Pancreas (tissue), 10 donors: ENCODE results near the gene STARD4. TPM values are rescaled to one million over a fixed set of nuclear protein-coding genes. Genes with fewer than 3 reads are reported as not detected.

Source experiments
- ATAC-seq, 4 donors: fragments of 200-7000 bp; cut with Tn5 transposase; one replicate each; pipeline versions ENCODE4 v1.8.0 to v1.9.1; 2020; ENCODE audit warnings: mild to moderate bottlenecking in 4 of 4, moderate library complexity in 4 of 4
- DNase-seq, 6 donors: peaks; one replicate each; pipeline ENCODE4 v3.0.0-alpha.2; 2020
- FAIRE-seq: peaks from 2 replicates; lab custom pipeline; 2012; peaks lifted over from hg19 to GRCh38; lab: Jason Lieb, UNC
- H3K27ac ChIP-seq, 4 donors: fragments of 200-600 bp; sonication (generic); 1 replicate in 3 of 4; 2 replicates in 1 of 4; pipeline versions ENCODE4 v1.5.0 to v1.8.0; 2020
- H3K27me3 ChIP-seq, 4 donors: fragments of 200-600 bp; one replicate each; pipeline ENCODE4 v1.8.0; 2021
- H3K36me3 ChIP-seq, 3 donors: fragments of 200-600 bp; sonication (generic) in 1 of 3; one replicate each; pipeline versions ENCODE4 v1.5.0 to v1.8.0; 2020 to 2021
- H3K4me1 ChIP-seq, 3 donors: fragments of 200-600 bp; one replicate each; pipeline ENCODE4 v1.8.0; 2021
- H3K4me3 ChIP-seq, 4 donors: fragments of 200-600 bp; sonication (generic) in 2 of 4; one replicate each; pipeline versions ENCODE4 v1.5.0 to v1.8.0; 2020 to 2021
- H3K9me3 ChIP-seq, 4 donors: fragments of 200-600 bp; one replicate each; pipeline ENCODE4 v1.8.0; 2021
- CTCF ChIP-seq, 4 donors: fragments of 200-600 bp; sonication (generic) in 3 of 4; IDR thresholded peaks; one replicate each; pipeline versions ENCODE4 v1.5.0 to v1.8.0; 2021; ENCODE audit warnings: antibody characterized with exemption in 4 of 4
- WGBS, 2 donors: extraction: QIAGEN DNeasy Blood & Tissue Kit; methylation state at CpG; one replicate each; pipeline ENCODE4 v1.1.7; 2013; 5-methylcytosine and 5-hydroxymethylcytosine counted together
- intact Hi-C, 3 donors: fragments of 100-400 bp; cut with DNase I; formaldehyde crosslinking; loops; one replicate each; pipeline versions ENCODE4 v1.11.1 to v1.14.2; 2022
- polyA plus RNA-seq, 2 donors: library from polyadenylated mRNA; stranded (reverse); fragments of 200-250 nt; gene quantifications; one replicate each; pipeline ENCODE4 v1.2.3, GENCODE V29; 2013
- total RNA-seq, 6 donors: library from RNA; stranded (reverse); fragmentation: NEBNext Ultra II Directional in 4 of 6; extraction: Animal tissue kit (Norgen Biotek cat#: 25700) in 4 of 6; gene quantifications; one replicate each; pipeline versions ENCODE4 v1.2.1 to v1.2.4, GENCODE V29; 2021 to 2023
- donor health status: healthy with polysubstance abuse.
- donor health status: DM: no; HTN: no; CAD: no; lungs with moderate emphysema.
- donor health status: DM: no; HTN: no; CAD: no.
- donor health status: control.
- donor health status: control.
- donor health status: Bipolar disorder and iron deficiency.
- donor health status: DM: yes; HTN: yes; CAD: no.
- donor health status: DM: no; HTN: no; CAD: no.
- donor health status: DM: no; HTN: no; CAD: no.
- donor health status: DM: yes; HTN: yes; CAD: no.

The STARD4 gene, protein sequence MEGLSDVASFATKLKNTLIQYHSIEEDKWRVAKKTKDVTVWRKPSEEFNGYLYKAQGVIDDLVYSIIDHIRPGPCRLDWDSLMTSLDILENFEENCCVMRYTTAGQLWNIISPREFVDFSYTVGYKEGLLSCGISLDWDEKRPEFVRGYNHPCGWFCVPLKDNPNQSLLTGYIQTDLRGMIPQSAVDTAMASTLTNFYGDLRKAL
- total RNA-seq (1 to 10 TPM; 2.3 to 7.1 (median 3.3) TPM), polyA plus RNA-seq (1 to 10 TPM; 1.4 to 6.8 TPM)

GRCh38 chr5:111512375-111513130, at the start of gene STARD4:
Gene STARD4 (minus strand): TSS chr5:111512535. CDS start chr5:111507433, 5,102 bp downstream.
- H3K4me3 ChIP-seq = peak within 1 kb of the TSS; percentile 72 to 84 (median 74)
- no peak for FAIRE-seq
- no peaks in the 10 kb centered on the region for H3K27me3 ChIP-seq
- H3K27ac ChIP-seq = peak within 1 kb of the TSS; percentile 64 to 90 (median 78)
- TF ChIP-seq CTCF (IDR thresholded peaks at IDR 0.05) = no peak
- 0% methylated on average over 41 of the region's 41 CpGs for WGBS, 2 donors
- peak; percentile 93 to 97 (median 94) for DNase-seq
- intact Hi-C loops = no loop called here
- H3K9me3 ChIP-seq = no peaks in the 10 kb centered on the region
- peak; percentile 97 to 99 (median 98) for ATAC-seq
- peaks cover 0 to 8% (median 0%) of the 10 kb centered on the region in 3 donors for H3K4me1 ChIP-seq
- H3K36me3 ChIP-seq = no peaks in the 10 kb centered on the region

DNA sequence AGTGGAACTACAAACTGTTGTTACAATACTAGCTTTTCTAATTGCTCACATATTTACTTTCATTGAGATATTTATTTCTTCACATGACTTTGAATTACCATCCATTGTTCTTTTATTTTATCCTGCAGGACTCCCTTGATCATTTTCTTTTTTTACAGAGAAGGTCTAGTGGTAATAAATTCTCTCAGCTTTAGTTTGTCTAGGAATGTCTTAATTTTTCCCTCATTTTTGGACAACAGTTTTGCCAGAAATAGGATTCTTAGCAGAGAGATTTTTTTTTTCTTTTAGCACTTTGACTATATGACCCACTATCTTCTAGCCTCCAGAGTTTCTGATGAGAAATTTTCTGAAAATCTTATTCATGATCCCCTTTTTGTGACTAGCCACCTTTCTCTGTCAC, 47.3 kb upstream of the STARD4 start:
- FAIRE-seq = no peak
- DNase-seq = no peak
- intact Hi-C loops = no loop called here
- Histone ChIP-seq H3K36me3 (no peaks in the 10 kb centered on the region), H3K27me3 (no peaks in the 10 kb centered on the region), H3K27ac (no peak overlapping the region), H3K4me1 (no peaks in the 10 kb centered on the region), H3K9me3 (no peaks in the 10 kb centered on the region), H3K4me3 (no peak overlapping the region)
- TF ChIP-seq CTCF (IDR thresholded peaks at IDR 0.05) = no peak
- no peak for ATAC-seq

GRCh38 chr5:111557686-111558085, 45.4 kb upstream of the STARD4 start:
- Histone ChIP-seq H3K27me3 (no peaks in the 10 kb centered on the region), H3K36me3 (no peaks in the 10 kb centered on the region), H3K27ac (no peak overlapping the region), H3K4me1 (no peaks in the 10 kb centered on the region), H3K9me3 (no peaks in the 10 kb centered on the region), H3K4me3 (no peak overlapping the region)
- TF ChIP-seq CTCF (IDR thresholded peaks at IDR 0.05) = no peak
- intact Hi-C loops = no loop called here
- FAIRE-seq = no peak
- 94 to 96% methylated on average over 1 of the region's 1 CpG for WGBS, 2 donors
- no peak for DNase-seq
- ATAC-seq = no peak

- FAIRE-seq = no peak
Observed at GRCh38 chr5:111557111-111557510, 44.8 kb upstream of the STARD4 start.

More at GRCh38 chr5:111557111-111557510, 44.8 kb upstream of the STARD4 start:
- DNase-seq (no peak), ATAC-seq (no peak)
- no peaks in the 10 kb centered on the region for H3K36me3 ChIP-seq
- no peak overlapping the region for H3K27ac ChIP-seq
- no peaks in the 10 kb centered on the region for H3K4me1 ChIP-seq
- no peaks in the 10 kb centered on the region for H3K9me3 ChIP-seq
- whole genome bisulfite sequencing, 2 donors = 69 to 81% methylated on average over 1 of the region's 1 CpG
- intact Hi-C loops = no loop called here
- TF ChIP-seq CTCF (IDR thresholded peaks at IDR 0.05) = no peak
- H3K27me3 ChIP-seq = no peaks in the 10 kb centered on the region
- H3K4me3 ChIP-seq = no peak overlapping the region
